Endothelial cell of umbilical vein (primary cell): ENCODE data around the gene DGKG. TPM values are rescaled to one million over a fixed set of nuclear protein-coding genes. Genes with fewer than 3 reads are reported as not detected.

Source experiments
- BruUV-seq: library from RNA; stranded (reverse); fragments of 400-500 nt; replicated peaks from 2 replicates; lab custom pipeline; 2021; lab: Mats Ljungman, UMichigan
- CTCF ChIA-PET: fragments of 300-600, 350-600 bp; sonication (Branson Sonifier 250); formaldehyde crosslinking; loops from one replicate; lab custom pipeline; 2021; ENCODE audit warnings: antibody characterized with exemption, inconsistent platforms; lab: Charles Lee
- POLR2A ChIA-PET: fragments of 300-600, 350-600 bp; sonication (Branson Sonifier 250); formaldehyde crosslinking; loops from one replicate; lab custom pipeline; 2021; ENCODE audit warnings: antibody characterized with exemption, inconsistent platforms; lab: Charles Lee
- DNase-seq: peaks from one replicate; pipeline ENCODE4 v3.0.0-alpha.2; 2011; ENCODE audit warnings: low read depth, low spot score
- FAIRE-seq: peaks from 2 replicates; lab custom pipeline; 2011; peaks lifted over from hg19 to GRCh38; lab: Jason Lieb, UNC
- H2AFZ ChIP-seq: 2 replicates; pipeline ENCODE4 v1.6.0; 2012; ENCODE audit warnings: low read depth, low read length, control low read depth, inconsistent platforms
- H3K27ac ChIP-seq: 2 replicates; pipeline ENCODE4 v1.5.1; 2011; ENCODE audit warnings: low read depth, mild to moderate bottlenecking, control low read depth, low read length, moderate library complexity; ENCODE audit not compliant: insufficient read depth
- H3K27me3 ChIP-seq, 2 experiments: 2 replicates each; pipeline versions ENCODE4 v1.6.0 to v1.6.1; 2011; ENCODE audit warnings: low read length in 2 of 2, mixed read lengths in 1 of 2; ENCODE audit not compliant: control insufficient read depth in 2 of 2, insufficient read depth in 2 of 2
- H3K36me3 ChIP-seq, 2 experiments: 2 replicates in 1 of 2; 3 replicates in 1 of 2; pipeline ENCODE4 v1.5.1; 2011; ENCODE audit warnings: low read length in 2 of 2, mild to moderate bottlenecking in 1 of 2, moderate library complexity in 1 of 2; ENCODE audit not compliant: control insufficient read depth in 2 of 2, insufficient read depth in 2 of 2; ENCODE audit errors: extremely low read depth in 1 of 2
- H3K4me1 ChIP-seq: 3 replicates; pipeline ENCODE4 v1.5.1; 2011; ENCODE audit warnings: mild to moderate bottlenecking, low read length; ENCODE audit not compliant: control insufficient read depth, insufficient read depth; ENCODE audit errors: extremely low read depth
- H3K4me2 ChIP-seq: 2 replicates; pipeline ENCODE4 v1.6.1; 2011; ENCODE audit warnings: low read length, control low read depth, mixed read lengths; ENCODE audit not compliant: insufficient read depth
- H3K4me3 ChIP-seq, 3 experiments: fragments of 200-600 bp in 1 of 3; sonication (generic), shearing (Covaris generic) in 1 of 3; replicated peaks in 1 of 3; 2 replicates each; pipeline ENCODE4 v1.5.1; 2011 to 2016; ENCODE audit warnings: control low read depth in 3 of 3, low read length in 3 of 3, mild to moderate bottlenecking in 2 of 3, inconsistent platforms in 1 of 3, low read depth in 1 of 3, moderate library complexity in 1 of 3; ENCODE audit not compliant: insufficient read depth in 1 of 3
- H3K79me2 ChIP-seq: 2 replicates; pipeline ENCODE4 v1.6.0; 2012; ENCODE audit warnings: low read length, inconsistent platforms; ENCODE audit not compliant: control insufficient read depth, insufficient read depth
- H3K9ac ChIP-seq: replicated peaks from 2 replicates; pipeline ENCODE3; 2011; ENCODE audit warnings: low read length, control low read depth; ENCODE audit not compliant: insufficient read depth; ENCODE audit errors: extremely low read depth
- H3K9me1 ChIP-seq: replicated peaks from 3 replicates; pipeline ENCODE4 v1.6.0; 2011; ENCODE audit warnings: mild to moderate bottlenecking, low read length; ENCODE audit not compliant: control insufficient read depth, insufficient read depth; ENCODE audit errors: extremely low read depth
- H3K9me3 ChIP-seq: replicated peaks from 2 replicates; pipeline ENCODE4 v1.5.1; 2012; ENCODE audit warnings: low read length, inconsistent platforms; ENCODE audit not compliant: control insufficient read depth, insufficient read depth
- H4K20me1 ChIP-seq: replicated peaks from 2 replicates; pipeline ENCODE3; 2011; ENCODE audit warnings: mild to moderate bottlenecking, low read length; ENCODE audit not compliant: control insufficient read depth, insufficient read depth; ENCODE audit errors: extremely low read depth
- EZH2 ChIP-seq: IDR thresholded peaks from 2 replicates; pipeline ENCODE4 v1.6.1; 2012; ENCODE audit warnings: borderline replicate concordance, low read depth, mild to moderate bottlenecking, moderate library complexity, low read length, inconsistent platforms; ENCODE audit not compliant: severe bottlenecking
- FOS ChIP-seq: IDR thresholded peaks from 2 replicates; pipeline ENCODE4 v1.6.1; 2011; ENCODE audit warnings: mild to moderate bottlenecking, low read length, moderate library complexity, borderline replicate concordance; ENCODE audit not compliant: insufficient read depth
- GATA2 ChIP-seq: IDR thresholded peaks from 2 replicates; pipeline ENCODE4 v1.7.0; 2011; ENCODE audit warnings: low read depth, mild to moderate bottlenecking, moderate library complexity, mixed read lengths, low read length; ENCODE audit not compliant: insufficient read length, insufficient read depth
- JUN ChIP-seq: IDR thresholded peaks from 2 replicates; pipeline ENCODE4 v1.6.1; 2011; ENCODE audit warnings: borderline replicate concordance, low read depth; ENCODE audit not compliant: insufficient read length, insufficient read depth
- MYC ChIP-seq: IDR thresholded peaks from one replicate; pipeline ENCODE4 v1.6.1; 2011; ENCODE audit warnings: mild to moderate bottlenecking, low read depth, low read length
- POLR2A ChIP-seq: IDR thresholded peaks from 2 replicates; pipeline ENCODE4 v1.6.1; 2012; ENCODE audit warnings: low read depth, mild to moderate bottlenecking, control low read depth, low read length
- POLR2AphosphoS5 ChIP-seq: IDR thresholded peaks from 2 replicates; pipeline ENCODE4 v1.6.1; 2012; ENCODE audit warnings: low read depth, mild to moderate bottlenecking, control low read depth, low read length, moderate library complexity; ENCODE audit not compliant: insufficient read depth
- dilution Hi-C: fragments of 300-500 bp; cut with MboI; formaldehyde crosslinking; loops from one replicate; pipeline ENCODE4 v1.15.0; 2019; ENCODE audit warnings: low sequenced_read_pairs; ENCODE audit not compliant: extremely low pct_ligation_motif_present
- intact Hi-C: fragments of 100-400 bp; cut with micrococcal nuclease; formaldehyde crosslinking; loops from one replicate; pipeline ENCODE4 v1.10.0; 2022
- polyA plus RNA-seq, 4 experiments: library from polyadenylated mRNA; depleted of rRNA in 3 of 4; stranded (reverse) in 3 of 4; unstranded in 1 of 4; fragments of >200 nt; gene quantifications; 2 replicates each; pipeline versions ENCODE4 v1.2.1 to v1.2.3, GENCODE V29; 2011 to 2012; ENCODE audit warnings: missing spikeins in 1 of 4
- total RNA-seq: library from RNA; stranded (reverse); gene quantifications from 2 replicates; pipeline ENCODE4 v1.2.3, GENCODE V29; 2021
- TF ChIP-seq, protein P1 (sequence below): IDR thresholded peaks from 2 replicates; pipeline ENCODE4 v1.6.1; 2011; ENCODE audit not compliant: insufficient read depth, insufficient read length
- TF ChIP-seq, protein P2 (sequence below), 2 donors: IDR thresholded peaks; 1 replicate in 1 of 2; 2 replicates in 1 of 2; pipeline ENCODE4 v1.5.1; 2011; ENCODE audit warnings: low read length in 2 of 2, mild to moderate bottlenecking in 2 of 2, moderate library complexity in 2 of 2, control low read depth in 1 of 2, inconsistent platforms in 1 of 2, low read depth in 1 of 2; ENCODE audit not compliant: insufficient read depth in 1 of 2; ENCODE audit errors: extremely low read depth in 1 of 2

The DGKG gene
- total and polyA plus RNA-seq, 2 donors (not counting 3 experiments of a cell fraction or from before 2014, with no cell fraction given), result not detected

DNA sequence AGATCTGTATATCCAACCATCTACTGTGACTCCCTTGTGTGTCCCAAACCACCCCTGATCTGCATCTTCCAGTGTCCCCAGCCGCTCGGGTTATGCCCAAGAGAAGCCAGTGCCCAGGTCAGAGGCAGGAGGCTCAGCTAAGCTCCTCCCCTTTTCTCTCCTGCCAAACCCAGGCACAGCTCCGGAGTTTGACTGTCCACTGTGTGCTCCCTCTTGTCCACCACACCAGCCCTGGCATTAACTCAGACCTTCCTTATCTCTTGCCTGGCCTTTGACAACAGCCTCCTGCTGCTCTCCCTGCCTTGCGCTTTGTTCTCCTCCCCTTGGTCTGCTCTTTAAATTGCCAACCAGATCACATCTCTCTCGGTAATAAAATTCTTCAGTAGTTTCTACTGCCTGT is 39.3 kb downstream of the DGKG start:
- Histone ChIP-seq H3K4me1 (no peaks in the 10 kb centered on the region), H3K27ac (no peak overlapping the region), H2AFZ (no peak overlapping the region), H3K27me3 (no peaks in the 10 kb centered on the region), H3K9ac (no peak overlapping the region), H3K36me3 (no peaks in the 10 kb centered on the region), H3K9me3 (no peaks in the 10 kb centered on the region), H3K4me2 (no peak overlapping the region), H3K9me1 (no peaks in the 10 kb centered on the region), H3K4me3 (no peak overlapping the region), H3K79me2 (no peaks in the 10 kb centered on the region), H4K20me1 (no peaks in the 10 kb centered on the region)
- no TSS peak for BruUV-seq
- FAIRE-seq (no peak), DNase-seq (no peak)
- CTCF ChIA-PET, result no interaction called here
- dilution Hi-C loops (no loop called here), intact Hi-C loops (no loop called here)
- TF ChIP-seq GATA2, result no peak
- TF ChIP-seq EZH2, result no peak
- TF ChIP-seq, protein P1, sequence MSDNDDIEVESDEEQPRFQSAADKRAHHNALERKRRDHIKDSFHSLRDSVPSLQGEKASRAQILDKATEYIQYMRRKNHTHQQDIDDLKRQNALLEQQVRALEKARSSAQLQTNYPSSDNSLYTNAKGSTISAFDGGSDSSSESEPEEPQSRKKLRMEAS, result no peak
- TF ChIP-seq, protein P2, sequence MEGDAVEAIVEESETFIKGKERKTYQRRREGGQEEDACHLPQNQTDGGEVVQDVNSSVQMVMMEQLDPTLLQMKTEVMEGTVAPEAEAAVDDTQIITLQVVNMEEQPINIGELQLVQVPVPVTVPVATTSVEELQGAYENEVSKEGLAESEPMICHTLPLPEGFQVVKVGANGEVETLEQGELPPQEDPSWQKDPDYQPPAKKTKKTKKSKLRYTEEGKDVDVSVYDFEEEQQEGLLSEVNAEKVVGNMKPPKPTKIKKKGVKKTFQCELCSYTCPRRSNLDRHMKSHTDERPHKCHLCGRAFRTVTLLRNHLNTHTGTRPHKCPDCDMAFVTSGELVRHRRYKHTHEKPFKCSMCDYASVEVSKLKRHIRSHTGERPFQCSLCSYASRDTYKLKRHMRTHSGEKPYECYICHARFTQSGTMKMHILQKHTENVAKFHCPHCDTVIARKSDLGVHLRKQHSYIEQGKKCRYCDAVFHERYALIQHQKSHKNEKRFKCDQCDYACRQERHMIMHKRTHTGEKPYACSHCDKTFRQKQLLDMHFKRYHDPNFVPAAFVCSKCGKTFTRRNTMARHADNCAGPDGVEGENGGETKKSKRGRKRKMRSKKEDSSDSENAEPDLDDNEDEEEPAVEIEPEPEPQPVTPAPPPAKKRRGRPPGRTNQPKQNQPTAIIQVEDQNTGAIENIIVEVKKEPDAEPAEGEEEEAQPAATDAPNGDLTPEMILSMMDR (IDR thresholded peaks at IDR 0.05; ENCODE audit: extremely low read depth in 1 of 2, insufficient read depth in 1 of 2, low read depth in 1 of 2, low read length in 2 of 2), result no peak
- no peak for TF ChIP-seq POLR2AphosphoS5
- no peak for TF ChIP-seq MYC
- no peak for TF ChIP-seq JUN
- no peak for TF ChIP-seq FOS
- TF ChIP-seq POLR2A, result no peak
- POLR2A ChIA-PET, result no interaction called here
